HEK293 (cell line): ENCODE data around the gene LYZ.

Source experiments
- CTCF ChIA-PET: fragments of 350-600 bp; formaldehyde crosslinking; extraction: SDS; loops from one replicate; lab custom pipeline; 2021; ENCODE audit warnings: antibody characterized with exemption; lab: Yijun Ruan, JAX
- POLR2A ChIA-PET: fragments of 300-600 bp; formaldehyde crosslinking; extraction: SDS; loops from one replicate; lab custom pipeline; 2020; ENCODE audit warnings: antibody characterized with exemption, inconsistent platforms; lab: Yijun Ruan, JAX
- H3K27ac ChIP-seq: fragments of 200-500 bp; sonication (Bioruptor generic); 2 replicates; pipeline ENCODE4 v1.5.1; 2014; ENCODE audit warnings: low read depth, low read length, control low read depth, inconsistent platforms; ENCODE audit errors: extremely low read depth
- H3K36me3 ChIP-seq, 2 experiments: fragments of 200-500 bp in 1 of 2; sonication (Bioruptor generic) in 1 of 2; 1 replicate in 1 of 2; 2 replicates in 1 of 2; pipeline ENCODE4 v1.5.1; 2014 to 2017; ENCODE audit warnings: inconsistent platforms in 2 of 2, low read length in 2 of 2; ENCODE audit not compliant: control insufficient read depth in 2 of 2, insufficient read depth in 1 of 2
- H3K4me1 ChIP-seq: fragments of 200-500 bp; sonication (Bioruptor generic); 2 replicates; pipeline ENCODE4 v1.5.1; 2014; ENCODE audit warnings: mild to moderate bottlenecking, low read length, inconsistent platforms; ENCODE audit not compliant: control insufficient read depth, insufficient read depth
- H3K4me3 ChIP-seq: 2 replicates; pipeline ENCODE4 v1.5.1; 2011; ENCODE audit warnings: low read depth, mild to moderate bottlenecking, control low read depth, low read length, moderate library complexity
- H3K9me3 ChIP-seq: fragments of 200-500 bp; sonication (Bioruptor generic); 2 replicates; pipeline ENCODE4 v1.5.1; 2014; ENCODE audit warnings: low read depth, low read length, inconsistent platforms; ENCODE audit not compliant: control insufficient read depth, insufficient read depth
- ZNF785 ChIP-seq: fragments of 450-650 bp; formaldehyde crosslinking; IDR thresholded peaks from 2 replicates; pipeline ENCODE4 v1.5.1; 2016; ENCODE audit warnings: missing biosample characterization, missing genetic modification characterization

The LYZ gene

DNA sequence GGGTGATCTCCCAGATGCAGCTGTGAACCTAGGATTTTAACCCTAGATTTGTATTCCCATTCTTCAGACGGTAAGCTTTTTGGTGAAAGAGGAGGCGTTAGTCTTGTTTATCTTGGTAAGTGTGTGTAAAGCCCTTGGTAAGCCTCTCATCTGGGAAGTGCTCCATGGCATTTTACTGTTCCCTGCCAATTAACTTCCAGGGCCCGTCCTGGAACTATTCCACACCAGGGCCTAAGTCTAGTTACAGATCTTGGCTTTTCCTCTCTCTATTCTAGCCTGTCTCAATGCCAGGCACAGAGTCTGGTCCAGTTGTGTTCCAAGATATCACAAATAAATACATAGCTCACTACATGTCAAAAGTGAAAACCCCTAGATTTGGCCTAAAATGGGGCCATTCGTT is 53.8 kb downstream of the LYZ start:
- CTCF ChIA-PET = interaction anchor here (0.6 kb wide), 1 partner anchor 209 kb away, joined by 3 read pairs; the partner anchor contains the start of gene LRRC10
- Histone ChIP-seq H3K36me3 (peaks cover 0 to 3% of the 10 kb centered on the region in 2 experiments; a peak in 1 of 3 replicates), H3K4me1 (no peaks in the 10 kb centered on the region), H3K9me3 (no peaks in the 10 kb centered on the region), H3K4me3 (no peak overlapping the region), H3K27ac (no peak overlapping the region)
- POLR2A ChIA-PET = no interaction called here
- no peak for TF ChIP-seq ZNF785 (tag by site-specific recombination)
